CD4-positive, alpha-beta T cell treated with Interleukin-21 for 1 hour (primary cell): ENCODE data around the gene TUBG2.

Experiments
- DNase-seq: peaks from one replicate; pipeline ENCODE4 v3.0.0-alpha.2; 2020

Gene TUBG2

DNA sequence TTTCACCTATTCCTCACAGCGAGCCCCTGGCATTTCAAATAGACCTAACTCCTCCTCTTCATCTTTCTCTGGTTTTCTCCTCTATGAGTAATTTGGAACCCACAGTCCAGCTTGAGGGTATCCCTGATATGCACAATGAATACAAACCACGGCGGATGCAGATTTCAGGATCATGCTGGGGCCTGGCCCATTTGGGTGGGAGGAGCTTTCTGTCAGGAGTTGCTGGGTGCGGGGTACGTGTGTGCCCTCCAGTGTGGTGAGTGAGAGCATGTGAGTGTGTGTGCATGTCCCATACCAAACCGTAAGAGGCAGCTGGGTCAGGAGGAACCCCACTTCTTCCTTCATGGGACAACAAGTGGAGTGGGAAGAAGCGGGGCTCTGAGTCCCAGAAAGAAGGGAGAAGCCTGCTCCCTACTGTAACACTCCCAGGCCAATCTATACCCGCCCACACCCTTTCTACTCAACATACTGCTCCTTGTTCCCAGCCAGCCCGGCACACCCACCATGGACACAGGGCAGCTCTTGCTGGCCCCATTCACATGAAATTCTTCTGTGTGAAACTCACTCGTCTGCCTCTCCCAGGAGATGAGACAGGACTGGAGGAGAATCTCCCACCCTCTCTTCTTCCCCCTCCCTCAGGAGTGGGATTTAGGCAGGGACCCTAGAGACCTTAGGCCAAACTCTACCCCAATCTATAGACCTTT lies 41.7 kb downstream of the TUBG2 start:
- DNase-seq, result no peak

DNA sequence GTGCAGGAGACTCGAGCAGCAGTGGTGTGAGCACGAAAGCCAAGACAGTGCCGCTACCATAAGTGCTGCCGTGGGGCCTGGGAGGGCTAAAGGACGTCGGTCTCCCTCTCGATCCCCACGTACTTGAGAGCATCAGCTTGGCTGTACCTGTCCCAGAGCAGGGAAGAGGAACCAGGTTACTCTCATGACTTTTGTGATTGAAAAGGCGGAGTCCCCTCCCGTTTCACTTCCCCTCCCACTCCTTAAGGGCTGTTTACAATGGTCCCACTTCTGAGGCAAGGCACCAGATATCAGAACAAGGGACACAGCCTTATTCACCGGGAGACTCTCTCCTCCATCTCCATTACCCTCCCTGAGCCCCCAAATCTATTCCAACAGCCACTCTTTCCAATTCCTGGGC lies 43.4 kb downstream of the TUBG2 start:
- no peak for DNase-seq

DNA sequence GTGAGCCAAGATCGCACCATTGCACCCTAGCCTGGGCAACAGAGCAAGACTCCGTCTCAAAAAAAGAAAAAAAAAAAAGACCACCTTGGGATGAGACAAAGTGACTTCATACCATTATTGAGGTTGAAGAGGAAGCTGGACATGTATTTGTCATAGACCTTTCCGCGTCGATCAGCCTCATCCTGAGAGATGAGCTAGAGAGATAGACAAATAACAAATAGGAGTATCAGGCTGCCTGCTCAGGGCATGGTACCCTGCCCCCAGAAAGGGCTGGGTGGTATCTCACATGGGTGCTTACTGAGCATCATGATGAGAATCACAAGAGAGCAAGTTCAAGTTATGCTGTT lies 45.4 kb downstream of the TUBG2 start:
- DNase-seq, result no peak

DNA sequence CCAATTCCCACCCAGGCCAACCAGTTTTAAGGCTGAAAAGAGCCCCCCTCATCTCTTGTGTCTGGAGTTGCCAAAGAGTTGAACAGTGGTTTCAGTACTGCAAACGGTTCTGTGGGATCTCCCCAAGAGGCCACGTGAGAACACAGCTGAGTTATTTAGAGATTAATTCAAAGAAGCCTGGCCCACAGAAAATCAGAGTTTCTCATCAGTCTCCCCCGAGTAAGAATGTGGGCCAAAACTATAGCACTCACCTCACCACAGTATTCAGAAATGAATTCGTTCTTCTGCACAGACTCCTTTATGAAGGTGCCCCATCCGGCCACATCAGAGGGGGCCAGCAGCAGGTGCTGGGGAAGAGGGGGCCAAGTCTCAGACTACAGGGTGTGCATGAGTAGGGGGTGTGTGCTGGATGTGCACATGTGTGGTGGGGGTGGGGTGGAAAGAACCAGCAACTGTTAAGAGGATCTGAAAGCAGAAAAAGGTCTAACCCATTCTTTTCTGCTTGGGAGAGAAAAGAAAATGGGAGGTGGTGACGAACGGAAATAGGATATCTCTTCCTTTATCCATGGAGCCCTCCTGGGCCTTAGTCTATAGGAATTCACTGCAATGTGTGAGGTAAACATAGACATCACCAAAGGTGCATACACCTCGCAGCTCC lies 45.9 kb downstream of the TUBG2 start:
- no peak for DNase-seq

DNA sequence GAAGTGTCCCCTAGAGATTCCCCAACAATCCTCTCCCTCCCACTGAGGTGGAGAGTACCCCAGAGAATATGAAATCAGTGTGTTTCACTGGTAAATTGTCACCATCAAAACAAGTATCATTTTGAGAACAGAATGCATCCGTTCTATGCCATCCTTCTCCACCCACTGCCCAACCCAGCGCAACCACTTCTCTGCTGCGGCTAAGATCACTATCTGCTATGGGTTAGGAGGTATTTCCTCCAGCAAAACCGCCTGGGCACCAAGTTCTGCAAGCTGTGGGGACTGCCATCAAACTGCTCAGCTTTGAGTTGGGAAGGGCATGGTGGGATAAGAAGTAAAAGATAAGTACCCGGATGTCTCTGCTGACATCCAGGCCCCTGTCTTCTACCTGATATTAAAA lies 47.6 kb downstream of the TUBG2 start:
- peak; percentile 66 for DNase-seq

DNA sequence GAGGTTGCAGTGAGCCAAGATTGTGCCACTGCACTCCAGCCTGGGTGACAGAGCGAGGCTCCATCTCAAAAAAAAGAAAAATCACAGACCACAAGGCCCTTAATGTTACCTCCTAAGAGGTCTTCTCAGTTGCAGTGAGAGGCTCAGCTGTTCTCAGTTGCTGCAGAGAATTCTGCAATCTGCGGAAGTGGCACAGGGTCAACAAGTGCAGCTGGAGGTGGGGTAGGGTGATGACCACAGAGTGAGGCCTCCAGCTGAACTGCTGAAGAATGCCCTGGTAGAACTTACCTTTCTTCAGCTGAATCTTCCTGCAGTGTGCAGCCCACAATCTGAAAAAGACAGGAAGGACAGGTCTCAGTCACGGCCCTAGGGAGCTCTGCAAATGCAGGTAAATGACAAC lies 49.5 kb downstream of the TUBG2 start:
- no peak for DNase-seq

DNA sequence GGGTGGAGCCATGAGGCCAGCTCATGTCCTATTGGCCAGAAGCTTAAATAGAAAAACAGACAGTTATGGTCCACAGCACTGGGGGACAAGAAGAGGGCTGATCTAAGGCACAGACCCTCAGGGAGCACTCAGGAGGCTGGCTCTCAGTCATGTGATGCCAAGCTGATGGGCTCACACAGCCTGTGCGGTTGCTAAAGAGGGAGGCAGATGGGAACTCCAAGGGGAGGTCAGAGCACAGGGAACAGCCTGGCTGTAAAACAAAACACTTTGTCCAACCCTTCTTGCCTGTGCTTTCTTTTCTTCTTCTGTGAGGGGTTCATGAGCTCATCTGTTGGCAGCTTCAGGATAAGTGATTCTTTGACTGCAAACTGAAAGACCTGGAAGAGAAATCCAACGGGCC lies 50.5 kb downstream of the TUBG2 start:
- no peak for DNase-seq
